Neural cell (in vitro differentiated cells): Measurements from ENCODE around the gene AXIN1. TPM values are rescaled to one million over a fixed set of nuclear protein-coding genes. Genes with fewer than 3 reads are reported as not detected.

Experiments used
- H2AFZ ChIP-seq: fragments of 200-600, 300-800 bp; sonication (generic), shearing (Covaris generic); 2 replicates; pipeline ENCODE4 v1.6.0; 2014; ENCODE audit warnings: low read depth, mild to moderate bottlenecking, antibody characterized with exemption, low read length, moderate library complexity
- H3F3A ChIP-seq: fragments of 200-600 bp; shearing (Covaris generic); 2 replicates; pipeline ENCODE4 v1.6.1; 2016; ENCODE audit warnings: mild to moderate bottlenecking, moderate library complexity, mixed read lengths, antibody characterized with exemption, low read length; ENCODE audit not compliant: insufficient read depth, poor library complexity, severe bottlenecking
- H3K27ac ChIP-seq: fragments of 200-600, 300-800 bp; sonication (generic), shearing (Covaris generic); 2 replicates; pipeline ENCODE4 v1.5.1; 2014; ENCODE audit warnings: mild to moderate bottlenecking, low read length, moderate library complexity
- H3K27me3 ChIP-seq: fragments of 300-800, 200-600 bp; sonication (generic), shearing (Covaris generic); 2 replicates; pipeline ENCODE4 v1.6.0; 2014; ENCODE audit warnings: mild to moderate bottlenecking, low read depth, low read length, moderate library complexity; ENCODE audit not compliant: insufficient read depth
- H3K36me3 ChIP-seq: fragments of 300-800, 200-600 bp; sonication (generic), shearing (Covaris generic); 2 replicates; pipeline ENCODE4 v1.5.1; 2014; ENCODE audit warnings: mild to moderate bottlenecking, antibody characterized with exemption, low read length, moderate library complexity; ENCODE audit not compliant: insufficient read depth
- H3K4me2 ChIP-seq: fragments of 300-800, 200-600 bp; sonication (generic), shearing (Covaris generic); 2 replicates; pipeline ENCODE4 v1.6.0; 2014; ENCODE audit warnings: mild to moderate bottlenecking, low read length
- H3K4me3 ChIP-seq: fragments of 300-800, 200-600 bp; sonication (generic), shearing (Covaris generic); 2 replicates; pipeline ENCODE4 v1.5.1; 2014; ENCODE audit warnings: mild to moderate bottlenecking, low read length, moderate library complexity
- H3K79me2 ChIP-seq: fragments of 200-600 bp; shearing (Covaris generic); replicated peaks from 2 replicates; pipeline ENCODE4 v1.6.0; 2014; ENCODE audit warnings: mild to moderate bottlenecking, low read length, moderate library complexity; ENCODE audit not compliant: insufficient read depth
- H3K9ac ChIP-seq: fragments of 300-800, 200-600 bp; sonication (generic), shearing (Covaris generic); 2 replicates; pipeline ENCODE4 v1.6.1; 2016; ENCODE audit warnings: mild to moderate bottlenecking, low read length, mixed read lengths
- H3K9me2 ChIP-seq: fragments of 200-600 bp; shearing (Covaris generic); 2 replicates; pipeline ENCODE4 v1.6.1; 2016; ENCODE audit warnings: mild to moderate bottlenecking, low read length, mixed read lengths; ENCODE audit not compliant: insufficient read depth
- H3K9me3 ChIP-seq: fragments of 200-600, 300-800 bp; sonication (generic), shearing (Covaris generic); 2 replicates; pipeline ENCODE4 v1.6.1; 2016; ENCODE audit warnings: mild to moderate bottlenecking, mixed run types, low read length, moderate library complexity, mixed read lengths
- H4K20me1 ChIP-seq: fragments of 200-600 bp; shearing (Covaris generic); 2 replicates; pipeline ENCODE4 v1.6.1; 2016; ENCODE audit warnings: mild to moderate bottlenecking, mixed run types; ENCODE audit not compliant: insufficient read depth
- EP300 ChIP-seq: fragments of 450-650 bp; conservative IDR thresholded peaks from 2 replicates; pipeline ENCODE4 v1.6.1; 2014; ENCODE audit warnings: antibody characterized with exemption, mild to moderate bottlenecking, moderate library complexity; ENCODE audit not compliant: poor library complexity, severe bottlenecking
- EZH2 ChIP-seq: fragments of 200-600, 300-800 bp; shearing (Covaris generic), sonication (generic); IDR thresholded peaks from 2 replicates; pipeline ENCODE4 v1.6.1; 2014; ENCODE audit warnings: antibody characterized with exemption, low read length, borderline replicate concordance, mild to moderate bottlenecking; ENCODE audit not compliant: insufficient read depth, poor library complexity, severe bottlenecking
- MXI1 ChIP-seq: fragments of 450-650 bp; conservative IDR thresholded peaks from 2 replicates; pipeline ENCODE4 v1.6.1; 2014; ENCODE audit warnings: antibody characterized with exemption, mild to moderate bottlenecking; ENCODE audit not compliant: poor library complexity, severe bottlenecking
- RAD21 ChIP-seq: fragments of 450-650 bp; conservative IDR thresholded peaks from 2 replicates; pipeline ENCODE4 v1.6.1; 2014; ENCODE audit warnings: antibody characterized with exemption, mild to moderate bottlenecking, moderate library complexity
- SMC3 ChIP-seq: fragments of 450-650 bp; conservative IDR thresholded peaks from 2 replicates; pipeline ENCODE4 v1.6.1; 2014; ENCODE audit warnings: antibody characterized with exemption, mild to moderate bottlenecking, moderate library complexity; ENCODE audit not compliant: poor library complexity
- TAF1 ChIP-seq: IDR thresholded peaks from 2 replicates; pipeline ENCODE4 v1.6.1; 2012; ENCODE audit warnings: low read depth
- polyA plus RNA-seq: library from polyadenylated mRNA; depleted of rRNA; stranded (reverse); fragments of >200 nt; gene quantifications from 2 replicates; pipeline ENCODE4 v1.2.3, GENCODE V29; 2014
- TF ChIP-seq, protein P1 (sequence below): fragments of 450-650 bp; IDR thresholded peaks from 2 replicates; pipeline ENCODE4 v1.5.1; 2014; ENCODE audit warnings: antibody characterized with exemption, mild to moderate bottlenecking, moderate library complexity; ENCODE audit not compliant: poor library complexity, severe bottlenecking

Gene AXIN1
- polyA plus RNA-seq, 1 donor from 2014 or later: 30.5 TPM

DNA sequence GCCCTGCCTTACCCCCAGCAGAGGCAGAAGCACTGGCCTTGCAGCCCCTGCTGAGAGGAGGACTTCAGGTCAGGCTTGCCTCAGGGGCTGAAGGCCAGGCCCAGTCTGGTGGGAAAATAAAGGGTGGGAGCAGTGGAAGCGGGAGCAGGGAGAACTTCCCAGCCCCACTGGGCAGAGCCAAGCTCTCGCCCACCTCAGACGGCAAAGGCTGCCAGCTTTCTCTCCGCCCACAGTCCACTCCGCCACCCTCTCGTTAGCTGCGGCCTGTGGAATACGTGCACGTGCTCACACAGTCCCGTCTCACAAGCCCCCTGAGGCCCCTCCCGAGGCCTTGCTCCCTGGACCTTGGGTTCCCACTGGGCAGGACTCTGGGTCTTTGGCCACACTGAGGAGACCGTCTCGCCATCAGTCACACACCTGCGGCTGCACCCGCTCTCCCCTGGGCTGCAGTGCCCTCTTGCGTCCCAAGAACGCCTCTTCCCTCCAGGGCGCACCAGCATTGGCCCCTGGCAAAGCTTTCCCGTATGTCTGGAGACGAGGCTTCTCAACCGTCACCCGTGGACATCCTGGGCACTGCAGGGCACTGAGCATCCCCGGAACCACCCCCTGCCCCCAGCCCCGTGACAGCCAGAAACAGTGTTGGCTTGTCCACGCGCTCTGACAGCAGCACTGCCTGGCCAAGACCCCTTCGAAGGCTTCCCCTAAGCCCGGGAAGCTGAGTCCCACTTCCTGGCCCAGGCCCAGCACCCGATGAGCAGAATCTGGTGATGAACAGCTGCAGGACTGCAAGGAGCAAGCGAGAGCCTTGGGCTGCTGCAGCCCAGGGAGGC is 9.6 kb upstream of the AXIN1 start:
- H4K20me1 ChIP-seq: no peaks in the 10 kb centered on the region
- no peak overlapping the region for H3K4me3 ChIP-seq
- H3F3A ChIP-seq: no peaks in the 10 kb centered on the region
- no peaks in the 10 kb centered on the region for H3K9me2 ChIP-seq
- no peaks in the 10 kb centered on the region for H3K36me3 ChIP-seq
- no peak overlapping the region for H3K9ac ChIP-seq
- no peaks in the 10 kb centered on the region for H3K27me3 ChIP-seq
- no peak overlapping the region for H2AFZ ChIP-seq
- H3K27ac ChIP-seq: no peak overlapping the region
- no peaks in the 10 kb centered on the region for H3K79me2 ChIP-seq
- no peaks in the 10 kb centered on the region for H3K9me3 ChIP-seq
- TF ChIP-seq SMC3: peak; percentile 75
- TF ChIP-seq, protein P1, sequence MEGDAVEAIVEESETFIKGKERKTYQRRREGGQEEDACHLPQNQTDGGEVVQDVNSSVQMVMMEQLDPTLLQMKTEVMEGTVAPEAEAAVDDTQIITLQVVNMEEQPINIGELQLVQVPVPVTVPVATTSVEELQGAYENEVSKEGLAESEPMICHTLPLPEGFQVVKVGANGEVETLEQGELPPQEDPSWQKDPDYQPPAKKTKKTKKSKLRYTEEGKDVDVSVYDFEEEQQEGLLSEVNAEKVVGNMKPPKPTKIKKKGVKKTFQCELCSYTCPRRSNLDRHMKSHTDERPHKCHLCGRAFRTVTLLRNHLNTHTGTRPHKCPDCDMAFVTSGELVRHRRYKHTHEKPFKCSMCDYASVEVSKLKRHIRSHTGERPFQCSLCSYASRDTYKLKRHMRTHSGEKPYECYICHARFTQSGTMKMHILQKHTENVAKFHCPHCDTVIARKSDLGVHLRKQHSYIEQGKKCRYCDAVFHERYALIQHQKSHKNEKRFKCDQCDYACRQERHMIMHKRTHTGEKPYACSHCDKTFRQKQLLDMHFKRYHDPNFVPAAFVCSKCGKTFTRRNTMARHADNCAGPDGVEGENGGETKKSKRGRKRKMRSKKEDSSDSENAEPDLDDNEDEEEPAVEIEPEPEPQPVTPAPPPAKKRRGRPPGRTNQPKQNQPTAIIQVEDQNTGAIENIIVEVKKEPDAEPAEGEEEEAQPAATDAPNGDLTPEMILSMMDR: peak; percentile 77
- peak; percentile 83 for TF ChIP-seq RAD21
- no peak for TF ChIP-seq TAF1
- TF ChIP-seq EP300: no peak
- no peak overlapping the region for H3K4me2 ChIP-seq

DNA sequence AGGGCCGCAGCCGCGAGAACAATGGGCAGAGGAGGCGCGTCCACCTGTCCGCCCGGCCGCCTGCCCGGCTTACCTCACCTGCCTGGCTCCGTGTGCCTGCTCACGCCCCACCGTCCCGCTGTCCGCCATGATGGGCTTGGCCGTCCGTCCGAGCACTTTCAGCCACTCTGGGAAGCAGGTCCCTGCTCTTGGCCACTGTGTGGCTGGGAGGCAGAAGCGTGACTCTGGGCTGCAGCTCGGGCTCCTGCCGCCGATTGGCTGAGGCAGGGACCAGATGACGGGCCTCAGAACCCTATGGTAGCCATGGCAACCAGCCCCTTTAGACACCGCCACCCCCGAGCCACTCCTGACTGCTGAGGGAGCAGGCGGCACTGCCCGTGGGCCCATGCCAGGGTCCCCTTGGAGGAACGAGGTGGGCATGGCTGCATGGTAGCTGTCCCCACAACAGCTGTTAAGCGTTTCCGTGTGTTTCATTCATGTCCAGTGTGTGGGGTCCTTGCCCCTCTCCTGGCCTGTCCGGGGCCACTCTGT is 8.9 kb upstream of the AXIN1 start:
- Histone ChIP-seq H4K20me1 (no peaks in the 10 kb centered on the region), H3K27me3 (no peaks in the 10 kb centered on the region), H3K9me3 (no peaks in the 10 kb centered on the region), H3K9ac (no peak overlapping the region), H3K4me2 (no peak overlapping the region), H3F3A (no peaks in the 10 kb centered on the region), H3K27ac (no peak overlapping the region), H3K4me3 (no peak overlapping the region), H3K9me2 (no peaks in the 10 kb centered on the region), H3K79me2 (no peaks in the 10 kb centered on the region), H3K36me3 (no peaks in the 10 kb centered on the region), H2AFZ (no peak overlapping the region)
- TF ChIP-seq, protein P1: no peak
- TF ChIP-seq RAD21 (no peak), EZH2 (no peak), MXI1 (no peak), EP300 (no peak), SMC3 (no peak)
